DMS79 treated with DMSO at 0.1 percent for 48 hours (cell line): ENCODE measurements around the gene ITGA8.

Experiments used
- DNase-seq: peaks from one replicate; lab custom pipeline; 2025; lab: John Stamatoyannopoulos, UW

ITGA8 gene

DNA sequence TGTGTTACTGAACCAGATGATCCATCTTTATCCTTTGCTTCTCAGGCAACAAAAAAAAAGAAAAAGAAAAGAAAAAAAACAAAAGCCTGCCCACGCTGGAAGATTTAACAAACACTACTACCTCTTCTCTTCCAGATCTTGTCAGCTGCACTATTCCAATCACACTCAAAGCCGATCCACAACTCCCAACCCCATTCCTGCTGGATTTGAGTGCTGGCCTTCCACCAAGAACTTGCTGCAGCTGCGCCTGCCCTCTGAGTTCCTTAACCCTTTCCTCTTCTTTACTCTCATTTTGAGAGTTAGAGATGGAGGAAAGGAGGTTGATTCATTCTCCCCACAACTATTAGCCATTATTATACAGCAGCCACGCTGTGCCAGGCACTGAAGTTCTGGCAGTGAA, 16.0 kb upstream of the ITGA8 start:
- no peak for DNase-seq

DNA sequence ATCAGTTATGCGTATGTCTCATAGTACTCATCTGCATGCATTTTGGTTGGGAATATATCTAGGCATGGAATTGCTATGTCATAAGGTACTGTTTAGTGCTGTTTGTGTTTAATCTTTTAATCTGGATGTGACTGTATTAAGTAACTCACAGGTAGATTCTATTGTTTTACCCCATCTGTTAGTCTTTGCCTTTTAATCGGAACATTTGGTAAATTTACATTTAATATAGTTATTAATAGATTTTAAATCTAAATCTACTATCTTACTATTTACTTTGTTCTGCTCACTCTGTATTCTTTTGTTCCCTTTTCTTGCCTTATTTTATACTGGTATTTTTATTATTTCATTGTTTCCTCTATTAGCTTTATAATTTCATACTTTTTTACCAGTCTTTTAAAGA, 10.6 kb upstream of the ITGA8 start:
- no peak for DNase-seq

DNA sequence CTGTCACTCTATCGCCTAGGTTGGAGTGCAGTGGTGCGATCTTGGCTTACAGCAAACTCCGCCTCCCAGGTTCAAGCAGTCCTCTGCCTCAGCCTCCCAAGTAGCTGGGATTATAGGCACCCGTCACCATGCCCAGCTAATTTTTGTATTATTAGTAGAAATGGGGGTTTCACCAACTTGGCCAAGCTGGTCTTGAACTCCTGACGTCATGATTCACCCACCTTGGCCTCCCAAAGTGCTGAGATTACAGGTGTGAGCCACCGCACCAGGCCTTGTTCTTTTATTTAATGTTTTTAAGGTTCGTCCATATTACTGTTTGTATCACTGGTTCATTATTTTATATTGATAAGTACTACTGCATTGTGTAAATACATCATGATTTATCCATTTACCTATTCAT, 10.2 kb upstream of the ITGA8 start:
- no peak for DNase-seq

DNA sequence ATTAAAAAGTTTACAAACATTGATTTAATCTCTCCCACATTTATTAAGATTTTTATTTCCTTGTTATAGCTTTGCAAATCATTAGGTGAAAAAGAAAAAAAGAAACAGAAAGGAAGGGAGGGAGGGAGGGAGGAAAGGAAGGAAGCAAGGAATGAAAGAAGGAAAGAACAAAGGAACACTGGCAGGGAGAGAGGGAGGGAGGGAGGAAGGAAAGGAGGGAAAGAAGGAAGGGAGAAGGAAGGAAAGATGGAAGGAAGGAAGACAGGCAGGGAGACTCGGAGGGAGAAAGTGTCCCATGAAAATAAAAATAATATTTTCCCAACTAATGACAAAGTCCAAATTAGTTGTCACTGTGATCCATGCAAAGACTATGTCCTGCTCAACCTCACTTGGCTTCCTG, 6.3 kb upstream of the ITGA8 start:
- no peak for DNase-seq

DNA sequence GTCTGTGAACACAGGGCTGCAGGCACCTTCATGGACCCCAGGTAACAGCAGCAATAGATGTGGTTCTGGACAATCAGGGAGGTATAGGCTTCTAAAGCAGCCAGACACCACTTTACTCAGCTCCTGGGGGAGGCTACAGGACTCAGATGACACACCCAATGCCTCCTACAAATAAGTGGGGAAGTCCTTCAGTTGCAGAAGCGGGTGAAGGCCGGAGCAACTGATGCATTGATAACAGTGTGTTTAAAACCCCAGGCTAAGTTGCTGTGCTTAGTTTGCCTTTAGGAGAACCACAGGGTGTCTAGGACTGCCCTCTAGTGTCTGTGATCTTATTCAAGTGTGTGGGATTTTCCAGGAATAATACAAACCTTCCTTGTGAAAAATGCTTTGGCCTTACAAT, 5.9 kb upstream of the ITGA8 start:
- DNase-seq = no peak

DNA sequence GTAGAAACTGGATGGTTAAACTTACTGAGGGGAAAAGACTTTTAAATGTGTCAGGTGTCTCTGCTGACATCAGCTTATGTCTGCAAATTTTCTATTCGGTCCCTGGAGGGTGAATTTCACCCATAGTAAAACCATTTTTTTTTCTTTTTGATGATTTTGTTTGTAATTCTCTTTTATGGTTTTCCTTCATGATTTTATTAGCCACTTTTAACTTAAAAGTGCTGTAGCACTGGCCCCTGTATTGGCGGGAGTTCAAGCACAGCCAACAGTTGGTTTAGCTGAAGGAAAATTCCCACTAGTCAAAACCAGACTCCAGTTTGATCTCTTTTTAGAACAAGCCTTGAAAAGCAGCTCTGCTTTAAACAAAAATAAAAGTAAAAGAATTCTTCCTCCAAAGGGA, 5.0 kb upstream of the ITGA8 start:
- no peak for DNase-seq

DNA sequence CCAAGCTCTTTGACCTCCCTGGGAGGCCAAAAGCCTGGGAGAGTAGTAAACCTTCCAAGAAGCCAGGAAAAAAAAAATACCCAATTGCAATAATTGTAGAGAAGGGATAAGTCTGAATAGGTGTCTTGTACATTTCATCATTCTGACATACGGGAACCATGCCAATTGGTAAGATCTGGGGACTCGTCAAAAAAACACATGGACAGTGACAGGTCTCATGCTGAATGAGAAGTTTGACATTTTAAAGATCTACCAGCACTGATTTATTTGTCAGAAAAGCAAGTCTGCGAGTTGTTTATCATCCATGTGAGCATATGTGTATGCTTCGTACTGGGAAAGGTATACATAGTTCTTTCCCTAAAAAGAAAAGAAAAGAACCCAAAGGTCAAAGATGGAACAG, 4.1 kb upstream of the ITGA8 start:
- DNase-seq = no peak

DNA sequence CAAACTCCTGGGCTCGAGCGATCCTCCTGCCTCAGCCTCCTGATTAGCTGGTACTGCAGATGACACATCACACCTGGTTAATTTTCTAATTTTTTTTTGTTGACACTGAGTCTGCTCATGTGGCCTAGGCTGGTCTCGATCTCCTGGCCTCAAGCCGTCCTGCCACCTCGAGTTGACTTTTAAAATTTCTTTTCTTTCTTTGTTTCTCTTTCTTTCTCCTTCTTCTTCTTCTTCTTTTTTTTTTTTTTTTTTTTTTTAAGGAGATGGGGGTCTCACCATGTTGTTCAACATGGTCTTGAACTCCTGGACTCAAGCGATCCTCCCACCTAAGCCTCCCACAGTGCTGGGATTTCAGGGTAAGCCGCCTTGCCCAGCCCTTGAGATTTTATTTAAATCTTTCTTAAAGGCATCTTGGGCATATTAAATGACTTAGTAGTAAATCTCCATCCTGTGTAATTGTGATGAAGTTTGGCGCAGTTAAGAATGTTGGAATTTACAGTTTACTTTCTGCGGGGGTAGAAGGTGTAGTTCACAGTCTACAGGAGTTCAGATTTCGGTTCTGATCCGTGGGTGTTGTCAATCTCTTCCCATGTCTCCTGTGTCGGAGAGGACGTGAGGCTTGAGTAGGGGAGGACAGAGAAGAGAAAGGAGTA, 1.0 kb upstream of the ITGA8 start:
- DNase-seq = no peak

DNA sequence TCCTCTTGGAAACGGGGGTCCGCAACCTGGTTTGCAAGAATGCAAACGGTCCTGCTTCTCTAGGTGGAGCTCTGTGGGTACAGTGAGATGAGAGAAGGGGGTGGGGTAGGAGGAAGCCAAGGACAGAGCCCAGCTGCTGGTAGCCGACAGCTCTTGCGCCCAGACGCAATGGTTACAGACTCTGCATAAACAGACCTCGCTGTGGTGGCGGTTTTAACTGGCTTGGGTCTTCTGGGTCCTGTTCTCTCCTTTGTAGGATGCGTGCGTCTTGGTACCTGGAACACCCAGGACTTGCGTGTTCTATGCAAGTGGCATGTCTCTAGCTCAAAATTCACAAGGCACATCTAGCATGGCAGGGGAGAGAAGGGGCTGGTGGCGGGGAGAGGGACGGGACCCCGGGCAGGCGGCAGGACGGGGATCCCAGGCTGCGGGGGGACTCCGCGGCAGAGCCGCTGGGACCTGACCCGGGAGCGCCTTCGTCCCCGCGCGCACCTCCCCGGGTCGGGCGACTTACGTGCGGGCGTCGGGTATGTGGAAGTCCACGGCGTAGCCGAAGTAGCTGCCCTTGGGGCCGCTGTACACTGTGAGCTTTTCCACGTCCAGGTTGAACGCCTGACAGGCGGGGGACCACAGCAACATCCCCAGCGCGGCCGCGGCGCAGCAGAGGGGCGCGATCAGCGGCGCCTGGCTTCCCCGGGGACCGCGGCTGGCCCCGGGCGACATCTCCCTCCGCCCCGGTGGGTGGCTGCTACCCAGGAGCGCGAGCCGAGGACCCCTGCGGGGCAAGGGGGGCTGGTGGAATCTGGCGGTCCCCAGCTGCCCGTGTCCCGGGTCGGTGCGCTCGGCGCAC, 448 bp downstream of the ITGA8 start:
- DNase-seq = no peak

DNA sequence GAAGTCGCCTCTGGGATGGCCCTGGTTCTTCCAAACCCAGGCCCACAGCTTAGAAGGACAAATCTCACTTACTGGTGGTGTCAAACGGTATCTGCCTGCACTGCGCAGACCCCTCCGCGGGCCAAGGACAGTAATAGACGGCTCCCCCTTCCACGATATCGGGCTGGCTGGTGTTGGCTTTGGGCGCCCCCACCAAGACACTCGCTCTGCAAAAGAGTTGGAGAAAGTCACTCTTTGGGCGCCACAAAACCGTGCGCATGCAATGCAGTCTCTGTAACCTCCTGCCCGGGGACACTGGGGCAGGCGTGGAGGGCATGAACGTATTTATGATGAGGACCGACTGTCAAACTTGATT, 1.1 kb downstream of the ITGA8 start:
- no peak for DNase-seq

DNA sequence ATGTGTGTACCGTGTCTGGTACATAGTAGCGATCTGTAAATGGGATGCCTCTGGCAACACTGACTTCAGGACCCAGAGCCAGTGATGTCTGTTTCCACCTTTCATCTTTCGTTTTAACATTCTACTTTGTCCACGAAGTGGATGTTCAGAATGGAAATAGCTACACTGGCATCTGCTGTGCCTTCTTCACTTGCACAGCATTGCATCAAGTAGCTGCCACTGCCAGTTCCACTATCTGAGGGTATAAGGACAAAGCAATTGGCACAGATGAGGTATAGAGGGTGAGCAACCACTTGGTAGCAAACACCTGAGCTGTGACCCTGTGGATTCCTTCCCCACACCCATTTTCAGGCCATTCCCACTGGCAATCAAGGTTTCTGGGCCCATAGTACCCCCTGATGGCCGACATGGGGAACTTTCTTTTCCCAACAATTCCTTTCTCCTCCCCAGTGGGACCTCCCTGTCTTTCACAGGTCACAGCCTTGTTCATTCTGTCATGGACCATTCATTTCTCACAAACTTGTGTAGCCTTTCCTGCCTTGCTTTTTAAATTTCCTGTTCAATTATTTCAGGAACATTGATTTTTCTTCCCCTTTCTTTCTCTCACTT, 4.0 kb downstream of the ITGA8 start:
- no peak for DNase-seq

DNA sequence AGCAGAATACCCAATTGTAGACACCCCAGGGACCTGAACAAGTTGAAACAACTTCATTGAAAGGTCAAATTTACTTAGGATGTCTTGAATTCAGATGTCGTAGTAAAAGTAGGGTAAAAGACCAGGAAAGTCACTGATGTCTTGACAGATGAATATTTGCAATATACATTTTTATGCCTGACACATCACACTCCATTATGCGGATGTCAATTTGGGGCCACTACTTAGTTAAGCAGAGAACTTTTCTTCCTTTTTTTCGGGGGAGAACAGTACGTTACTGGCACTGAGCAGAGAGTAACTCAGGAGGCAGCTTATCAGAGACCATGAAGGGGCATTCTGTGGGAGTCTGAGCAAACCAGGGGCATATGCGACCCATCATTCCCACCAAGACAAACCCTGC, 4.9 kb downstream of the ITGA8 start:
- DNase-seq = no peak

DNA sequence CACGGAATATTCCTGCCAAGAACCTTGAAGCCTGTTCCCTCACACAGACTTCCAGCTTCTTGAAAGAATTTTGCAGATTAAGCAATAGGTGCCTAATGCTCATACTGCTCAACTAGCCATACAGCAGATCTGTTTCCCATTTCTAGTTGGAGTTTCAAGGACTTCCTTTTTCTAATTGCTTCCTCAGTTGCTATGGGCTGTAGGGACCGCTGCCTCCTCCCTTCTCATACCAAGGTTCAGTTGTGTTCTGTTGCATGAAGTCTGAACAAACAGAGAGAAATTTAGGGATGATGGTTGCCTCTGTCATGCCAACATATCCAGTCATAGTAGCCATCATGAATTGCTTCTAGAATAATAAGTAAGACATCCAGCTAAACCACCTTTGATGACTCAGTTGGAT, 6.8 kb downstream of the ITGA8 start:
- DNase-seq = no peak

DNA sequence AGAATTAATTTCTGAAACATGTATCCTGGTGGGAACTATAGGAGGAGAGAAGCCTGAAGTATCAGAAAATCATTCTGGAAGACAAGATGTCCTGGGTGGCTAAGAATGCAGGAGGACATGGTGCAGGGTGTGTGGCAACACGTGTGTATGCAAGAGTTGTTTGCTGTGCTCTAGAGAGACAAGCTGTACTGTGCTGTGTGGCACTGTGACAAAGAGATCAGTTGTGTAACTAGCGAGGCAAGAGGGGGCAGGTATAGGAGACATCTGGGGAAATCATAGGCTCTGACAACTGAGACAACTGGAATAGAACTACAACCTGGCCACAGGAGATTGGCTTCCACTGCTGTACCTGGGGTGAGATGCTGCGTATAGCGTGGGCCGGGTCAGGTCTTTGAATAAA, 9.3 kb downstream of the ITGA8 start:
- DNase-seq = no peak

DNA sequence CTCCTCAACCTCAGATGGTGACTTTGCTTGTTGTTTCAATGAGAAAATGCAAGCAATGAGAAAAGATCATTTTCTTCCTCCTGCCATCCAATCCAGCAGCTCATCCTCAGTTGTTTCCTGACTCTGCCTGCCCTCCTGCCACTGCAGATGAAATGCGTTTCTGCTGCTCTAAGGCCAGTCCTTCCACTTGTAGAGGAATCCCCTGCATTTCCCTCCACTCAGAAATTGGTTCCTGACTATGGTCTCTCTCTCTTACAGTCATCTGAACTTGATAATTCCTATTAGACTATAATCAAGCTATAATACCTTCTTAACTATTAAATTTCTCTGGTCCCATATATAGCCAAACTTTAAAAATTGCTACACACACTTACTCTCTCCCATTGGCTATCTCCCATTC, 14.4 kb downstream of the ITGA8 start:
- DNase-seq = no peak

DNA sequence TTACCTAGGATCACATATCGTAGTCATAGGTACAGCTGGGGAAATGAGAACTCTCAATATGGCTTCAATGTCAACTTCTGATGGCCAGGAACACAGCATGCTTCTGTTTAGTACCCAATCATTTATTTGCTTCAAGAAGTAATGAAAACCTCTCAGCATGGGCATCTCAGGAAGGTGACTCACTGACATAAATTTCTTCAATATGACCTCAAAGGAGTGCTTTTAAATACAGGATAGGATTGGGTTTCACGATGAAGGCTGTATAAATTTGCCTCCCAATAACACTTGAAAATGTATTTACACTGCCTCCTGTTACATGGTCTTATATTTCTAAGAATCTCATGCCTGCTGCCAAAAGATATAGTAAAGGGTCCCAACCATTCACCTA, 15.1 kb downstream of the ITGA8 start:
- no peak for DNase-seq

DNA sequence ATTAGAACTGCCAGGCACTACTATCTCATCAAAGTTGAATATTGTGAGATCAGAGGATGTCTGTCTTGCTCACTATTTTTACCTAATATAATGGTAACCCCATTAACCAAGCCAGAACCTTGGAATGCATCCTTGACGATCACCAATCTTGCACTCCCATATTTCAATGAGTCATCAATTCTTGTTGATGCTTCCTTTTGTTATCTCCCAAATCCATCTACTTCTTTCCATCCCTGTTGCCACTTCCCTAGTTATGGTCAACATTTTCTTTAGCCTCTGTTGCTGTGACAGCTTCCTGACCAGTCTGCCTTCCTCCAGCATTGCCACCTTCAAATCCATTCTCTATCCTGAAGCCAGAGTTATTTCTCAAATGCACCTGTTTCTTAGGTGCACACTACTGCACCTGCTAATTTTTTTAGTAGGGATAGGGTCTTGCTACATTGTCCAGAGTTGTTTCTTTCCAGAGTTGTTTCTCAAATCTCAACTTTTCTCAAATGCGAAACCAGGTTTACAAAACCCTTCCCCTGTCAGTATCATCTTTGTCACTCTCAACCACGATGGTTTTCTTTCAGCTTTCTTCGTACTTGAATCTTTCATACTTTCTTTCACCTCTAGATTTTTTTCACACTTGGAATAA, 15.7 kb downstream of the ITGA8 start:
- DNase-seq = no peak

DNA sequence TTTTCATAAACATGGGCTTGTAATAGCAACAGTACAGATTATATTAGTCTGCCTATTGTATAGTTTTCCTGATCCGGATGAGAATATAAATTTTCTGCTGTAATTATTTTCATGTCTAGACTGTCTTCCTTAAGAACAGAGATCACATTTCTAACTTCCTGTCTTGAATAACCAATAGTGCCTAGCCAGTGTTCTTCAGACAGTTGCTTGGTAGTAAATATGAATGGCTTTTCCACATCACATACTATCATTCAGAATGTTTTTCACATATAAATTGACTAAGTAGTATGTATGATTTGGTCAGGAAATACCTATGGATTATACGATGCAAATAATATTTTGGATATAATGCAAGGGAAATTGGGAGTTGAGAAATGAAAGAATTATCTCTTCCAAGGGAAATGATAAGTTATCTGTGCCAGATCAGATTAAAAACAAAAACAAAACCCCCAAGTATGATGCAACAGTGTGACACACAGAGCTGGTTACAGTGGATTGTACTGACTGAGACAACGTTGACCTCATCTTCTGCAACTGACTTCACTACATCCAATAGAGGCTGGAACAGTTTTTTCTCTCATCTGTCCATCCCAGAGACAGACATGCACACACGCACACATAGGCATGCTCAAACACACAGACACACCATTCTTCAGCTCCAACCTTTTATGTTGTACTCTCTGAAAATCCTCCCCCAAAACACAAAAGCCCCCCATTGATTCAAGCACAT, 16.4 kb downstream of the ITGA8 start:
- no peak for DNase-seq

DNA sequence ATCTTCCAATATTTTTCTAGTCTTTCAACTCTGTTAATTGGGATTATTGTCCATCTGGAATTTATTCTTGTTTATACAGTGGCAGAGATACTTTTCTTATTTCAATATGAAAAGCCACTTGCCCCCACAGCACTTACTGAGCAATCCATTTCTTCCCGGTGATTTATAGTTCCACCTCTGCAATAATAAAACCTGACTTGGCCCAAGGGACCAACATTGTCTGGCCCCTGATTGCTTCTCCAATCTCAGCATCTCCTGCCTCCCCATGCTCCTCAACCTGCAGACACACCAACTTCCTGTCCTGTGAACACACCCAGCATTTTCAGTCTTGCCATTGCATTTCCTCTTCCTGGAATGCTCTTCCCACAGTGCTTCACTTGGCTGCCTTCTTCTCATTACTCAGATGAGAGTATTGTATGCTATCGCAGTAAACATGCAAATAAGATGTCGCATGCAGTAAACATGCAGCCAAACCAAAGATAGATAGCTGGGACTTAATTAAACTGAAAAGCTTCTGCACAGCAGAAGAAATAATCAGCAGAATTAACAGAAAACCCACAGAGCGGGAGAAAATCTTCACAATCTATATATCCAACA, 19.5 kb downstream of the ITGA8 start:
- no peak for DNase-seq

DNA sequence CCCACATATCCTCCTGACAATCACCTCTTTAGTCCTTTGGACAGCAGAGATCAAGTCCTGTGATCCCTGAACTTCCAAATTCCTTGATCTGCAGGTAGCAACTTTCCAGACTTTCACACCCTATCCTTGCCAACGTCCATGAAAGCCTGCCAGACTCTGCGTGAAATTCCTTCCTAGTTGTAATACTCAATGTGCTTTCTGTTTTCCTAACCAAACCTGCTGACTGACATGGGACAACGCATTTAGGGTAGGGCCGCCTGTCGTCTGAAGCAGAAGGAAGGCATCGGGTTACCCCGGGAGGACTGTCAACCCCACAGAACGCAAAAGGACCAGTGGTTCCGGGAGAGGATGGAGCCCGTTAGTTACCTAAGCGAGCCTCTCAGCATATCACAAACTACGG, 23.9 kb downstream of the ITGA8 start:
- no peak for DNase-seq

DNA sequence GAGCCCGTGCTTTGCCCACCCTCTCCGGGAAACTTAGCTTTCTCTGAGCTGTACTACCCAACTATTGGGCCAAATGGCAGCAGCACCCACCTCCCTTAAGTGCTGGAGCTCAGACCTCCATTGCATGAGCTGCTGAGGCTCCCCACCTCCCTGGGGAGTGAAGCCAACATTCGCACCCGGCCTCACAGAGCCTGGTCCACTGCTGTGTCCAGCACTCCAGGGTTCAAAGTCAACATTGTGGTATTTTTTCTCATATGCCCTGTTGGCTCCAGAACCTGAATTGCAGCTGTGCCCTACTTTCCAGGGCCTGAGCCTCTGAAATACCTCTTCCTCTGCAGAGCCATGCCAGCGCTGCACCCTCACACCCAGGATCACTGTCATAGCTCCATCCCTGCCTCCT, 29.7 kb downstream of the ITGA8 start:
- no peak for DNase-seq

DNA sequence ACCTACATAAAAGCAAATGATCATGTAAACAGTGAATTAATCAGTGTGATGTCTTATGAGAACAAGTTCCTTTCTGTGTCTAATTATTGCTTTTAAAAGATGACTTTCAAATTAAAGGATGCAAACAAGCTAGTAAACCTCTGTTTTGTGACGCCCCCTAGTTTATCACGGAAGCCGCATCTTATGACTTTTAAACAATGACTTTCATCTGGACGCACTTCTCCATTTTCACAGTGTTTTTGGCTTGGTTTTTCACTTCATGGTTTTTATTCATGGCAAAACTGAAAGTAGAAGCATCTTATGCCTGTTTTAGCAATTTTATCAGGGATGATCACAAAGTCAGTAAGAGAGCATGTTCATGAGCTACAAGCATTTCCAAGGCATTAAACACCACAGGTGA, 35.0 kb downstream of the ITGA8 start:
- DNase-seq = no peak
